HL-60 (cell line): ENCODE data around the gene CDC42EP1.

Experiments used
- CTCF ChIP-seq: IDR thresholded peaks from one replicate; pipeline ENCODE4 v1.5.1; 2011; ENCODE audit warnings: low read length, control low read depth, inconsistent platforms; ENCODE audit not compliant: insufficient read depth
- GABPA ChIP-seq: IDR thresholded peaks from 2 replicates; pipeline ENCODE4 v1.6.1; 2012; ENCODE audit warnings: low read depth
- POLR2AphosphoS5 ChIP-seq: IDR thresholded peaks from 2 replicates; pipeline ENCODE4 v1.6.1; 2012; ENCODE audit warnings: low read depth

- peak; percentile 75 for TF ChIP-seq CTCF
- TF ChIP-seq GABPA, result no peak
- no peak for TF ChIP-seq POLR2AphosphoS5
These were observed 15.2 kb upstream of the CDC42EP1 start for GRCh38 chr22:37544955-37545702.
